Fibroblast of mammary gland (primary cell): ENCODE measurements around the gene NSD1.

Source experiments
- DNase-seq: peaks from one replicate; pipeline ENCODE4 v3.0.0-alpha.2; 2010; ENCODE audit warnings: low read depth
- H3K4me3 ChIP-seq: 2 replicates; pipeline ENCODE4 v1.5.1; 2011; ENCODE audit warnings: low read depth, mild to moderate bottlenecking, low read length, moderate library complexity; ENCODE audit not compliant: control insufficient read depth
- CTCF ChIP-seq: conservative IDR thresholded peaks from 2 replicates; pipeline ENCODE4 v1.5.1; 2011; ENCODE audit warnings: low read depth, low read length, inconsistent platforms; ENCODE audit not compliant: control insufficient read depth, insufficient read depth

Gene NSD1

GRCh38 chr5:177089825-177090641, 43.5 kb upstream of the NSD1 start:
- DNase-seq = no peak
- no peak for TF ChIP-seq CTCF
- no peak overlapping the region for H3K4me3 ChIP-seq

GRCh38 chr5:177090813-177091212, 42.8 kb upstream of the NSD1 start:
- TF ChIP-seq CTCF = no peak
- no peak for DNase-seq
- H3K4me3 ChIP-seq = no peak overlapping the region

GRCh38 chr5:177091232-177091631, 42.3 kb upstream of the NSD1 start:
- DNase-seq = no peak
- no peak for TF ChIP-seq CTCF

GRCh38 chr5:177092178-177093081, 41.1 kb upstream of the NSD1 start:
- no peak for TF ChIP-seq CTCF
- no peak for DNase-seq
- no peak overlapping the region for H3K4me3 ChIP-seq

More at GRCh38 chr5:177091232-177091631, 42.3 kb upstream of the NSD1 start:
- no peak overlapping the region for H3K4me3 ChIP-seq

- no peak for DNase-seq
- no peak for TF ChIP-seq CTCF
- H3K4me3 ChIP-seq = no peak overlapping the region
These were observed 40.4 kb upstream of the NSD1 start for GRCh38 chr5:177093082-177093712.

GRCh38 chr5:177093803-177094202, 39.8 kb upstream of the NSD1 start:
- no peak for DNase-seq
- TF ChIP-seq CTCF = no peak
- no peak overlapping the region for H3K4me3 ChIP-seq
